ENCODE measurements around the gene NAPB.

Gene NAPB

GRCh38 chr20:23325107-23325506 is 96.2 kb downstream of the NAPB start:
- Histone ChIP-seq H3K36me3 (no peaks in the 10 kb centered on the region), H3K4me3 (ENCODE audit: low read depth, low read length) (no peak overlapping the region), H3K27me3 (ENCODE audit: insufficient read depth, low read depth, severe bottlenecking) (peaks cover 89% of the 10 kb centered on the region), H3K27ac (no peak overlapping the region), H3K9me3 (ENCODE audit: severe bottlenecking) (peaks cover 7% of the 10 kb centered on the region)
- TF ChIP-seq CTCF (IDR thresholded peaks at IDR 0.05; ENCODE audit: low read depth, low read length): no peak
- DNase-seq: no peak
